ENCODE results near the gene DPYSL5. TPM values are rescaled to one million over a fixed set of nuclear protein-coding genes. Genes with fewer than 3 reads are reported as not detected.

DPYSL5 gene
- polyA plus RNA-seq, 3 donors, result not detected

DNA sequence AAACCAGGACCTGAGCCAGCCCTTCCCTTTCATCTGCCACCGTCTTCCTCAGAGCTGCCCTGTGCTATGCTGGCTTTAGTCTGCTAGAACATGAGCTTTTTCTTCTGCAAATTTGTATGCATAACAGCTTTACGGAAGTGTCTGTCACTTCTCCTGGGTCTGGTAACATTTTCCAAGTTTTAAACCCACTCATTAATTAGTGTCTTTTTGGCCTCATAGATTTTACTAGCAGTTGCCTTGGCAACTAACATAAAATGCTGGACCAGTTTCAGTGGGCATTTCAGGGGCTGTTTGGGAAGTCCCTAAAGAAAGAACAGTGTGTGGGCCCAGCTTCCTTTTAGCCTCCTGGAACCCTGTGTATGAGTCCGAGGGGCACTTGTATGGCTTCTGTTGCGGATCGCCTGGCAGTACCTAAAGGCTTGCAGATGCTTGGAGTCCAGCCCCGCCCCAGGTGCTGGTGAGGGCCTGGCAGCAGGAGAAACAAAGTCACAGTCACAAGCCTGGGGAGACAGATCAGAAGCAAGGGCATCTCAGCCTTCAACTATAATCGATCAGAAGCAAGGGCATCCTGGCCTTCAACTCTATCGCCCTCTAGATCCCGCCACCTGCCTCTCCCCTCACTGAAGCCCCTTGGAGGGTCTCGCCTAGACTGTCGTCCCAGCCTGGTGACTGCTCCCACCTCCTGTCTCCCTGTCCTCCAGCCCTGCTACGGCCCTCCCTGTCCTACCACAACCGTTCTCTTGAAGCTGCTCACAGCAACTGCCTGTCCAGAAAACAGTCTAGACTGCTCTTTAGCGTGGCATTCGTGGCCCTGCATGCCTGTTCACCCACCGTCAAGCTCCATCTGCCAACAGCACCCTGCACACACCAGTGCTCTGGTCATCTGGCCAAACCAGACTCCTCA is 85.8 kb downstream of the DPYSL5 start:
- Histone ChIP-seq H3K4me1 (ENCODE audit: control insufficient read depth in 1 of 2, insufficient read depth in 2 of 2, low read length in 2 of 2) (no peaks in the 10 kb centered on the region), H4K20me1 (ENCODE audit: insufficient read depth, low read length) (no peaks in the 10 kb centered on the region), H3K4me3 (replicated peaks in 1 of 3; ENCODE audit: low read depth in 2 of 3, low read length in 3 of 3) (no peak overlapping the region), H3K36me3 (replicated peaks in 1 of 2; ENCODE audit: control insufficient read depth in 1 of 2, insufficient read depth in 2 of 2, low read length in 2 of 2) (no peaks in the 10 kb centered on the region), H3K9me3 (replicated peaks in 1 of 2; ENCODE audit: control insufficient read depth in 1 of 2, insufficient read depth in 1 of 2, low read length in 2 of 2) (no peaks in the 10 kb centered on the region), H3K79me2 (ENCODE audit: insufficient read depth, low read length) (no peaks in the 10 kb centered on the region), H3K27ac (ENCODE audit: low read depth in 1 of 2, low read length in 2 of 2) (no peak overlapping the region), H3K9ac (ENCODE audit: insufficient read depth, low read length, poor library complexity, severe bottlenecking) (no peak overlapping the region), H3K4me2 (replicated peaks; ENCODE audit: extremely low read depth, low read length, poor library complexity, severe bottlenecking) (no peak overlapping the region), H2AFZ (ENCODE audit: insufficient read depth, low read depth, low read length, poor library complexity, severe bottlenecking) (no peak overlapping the region), H3K27me3 (ENCODE audit: control insufficient read depth in 2 of 2, insufficient read depth in 2 of 2, low read length in 2 of 2) (no peaks in the 10 kb centered on the region)
- intact Hi-C loops (cut with micrococcal nuclease), result no loop called here
- peaks cover 0 to 3% (median 0%) of the 10 kb centered on the region in 7 donors for H3K9me3 Mint-ChIP-seq
- H3K4me3 Mint-ChIP-seq, result peak overlapping the region in 1 of 2 donors; percentile 23
- no peak for DNase-seq
- no peaks in the 10 kb centered on the region for H3K36me3 Mint-ChIP-seq
- peak overlapping the region in 1 of 7 donors; percentile 11 for H3K27ac Mint-ChIP-seq
- no peaks in the 10 kb centered on the region for H3K4me1 Mint-ChIP-seq
- TF ChIP-seq, protein P1, sequence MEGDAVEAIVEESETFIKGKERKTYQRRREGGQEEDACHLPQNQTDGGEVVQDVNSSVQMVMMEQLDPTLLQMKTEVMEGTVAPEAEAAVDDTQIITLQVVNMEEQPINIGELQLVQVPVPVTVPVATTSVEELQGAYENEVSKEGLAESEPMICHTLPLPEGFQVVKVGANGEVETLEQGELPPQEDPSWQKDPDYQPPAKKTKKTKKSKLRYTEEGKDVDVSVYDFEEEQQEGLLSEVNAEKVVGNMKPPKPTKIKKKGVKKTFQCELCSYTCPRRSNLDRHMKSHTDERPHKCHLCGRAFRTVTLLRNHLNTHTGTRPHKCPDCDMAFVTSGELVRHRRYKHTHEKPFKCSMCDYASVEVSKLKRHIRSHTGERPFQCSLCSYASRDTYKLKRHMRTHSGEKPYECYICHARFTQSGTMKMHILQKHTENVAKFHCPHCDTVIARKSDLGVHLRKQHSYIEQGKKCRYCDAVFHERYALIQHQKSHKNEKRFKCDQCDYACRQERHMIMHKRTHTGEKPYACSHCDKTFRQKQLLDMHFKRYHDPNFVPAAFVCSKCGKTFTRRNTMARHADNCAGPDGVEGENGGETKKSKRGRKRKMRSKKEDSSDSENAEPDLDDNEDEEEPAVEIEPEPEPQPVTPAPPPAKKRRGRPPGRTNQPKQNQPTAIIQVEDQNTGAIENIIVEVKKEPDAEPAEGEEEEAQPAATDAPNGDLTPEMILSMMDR (IDR thresholded peaks at IDR 0.05), result no peak
- WGBS (ENCODE audit: insufficient coverage), result 89% methylated on average over 14 of the region's 16 CpGs
- peaks cover 7 to 26% (median 20%) of the 10 kb centered on the region in 3 donors for H3K27me3 Mint-ChIP-seq (ENCODE audit: low read depth in 3 of 3)

DNA sequence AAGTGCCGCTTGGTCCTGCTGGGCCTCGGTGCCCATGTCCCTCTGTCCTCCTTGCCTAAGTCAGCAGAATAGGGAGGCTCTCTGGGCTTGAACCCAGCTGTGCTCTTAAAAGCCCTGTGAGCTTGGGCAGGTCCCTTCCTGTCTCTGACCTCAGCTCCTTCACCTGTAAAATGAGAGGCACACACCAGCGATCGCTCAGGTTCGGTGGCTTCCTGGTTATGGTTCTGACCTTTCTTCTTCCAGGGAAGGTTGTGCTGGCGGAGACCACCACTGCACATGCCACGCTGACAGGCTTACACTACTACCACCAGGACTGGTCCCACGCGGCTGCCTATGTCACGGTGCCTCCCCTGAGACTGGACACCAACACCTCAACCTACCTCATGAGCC is 86.4 kb downstream of the DPYSL5 start:
- no peaks in the 10 kb centered on the region for H3K9me3 ChIP-seq (replicated peaks in 1 of 2; ENCODE audit: control insufficient read depth in 1 of 2, insufficient read depth in 1 of 2, low read length in 2 of 2)
- H4K20me1 ChIP-seq (ENCODE audit: insufficient read depth, low read length), result no peaks in the 10 kb centered on the region
- no peak overlapping the region for H3K4me3 ChIP-seq (replicated peaks in 1 of 3; ENCODE audit: low read depth in 2 of 3, low read length in 3 of 3)
- no peaks in the 10 kb centered on the region for H3K36me3 ChIP-seq (replicated peaks in 1 of 2; ENCODE audit: control insufficient read depth in 1 of 2, insufficient read depth in 2 of 2, low read length in 2 of 2)
- no peaks in the 10 kb centered on the region for H3K79me2 ChIP-seq (ENCODE audit: insufficient read depth, low read length)
- peak overlapping the region in 1 of 2 donors; percentile 23 for H3K4me3 Mint-ChIP-seq
- H3K9ac ChIP-seq (ENCODE audit: insufficient read depth, low read length, poor library complexity, severe bottlenecking), result no peak overlapping the region
- H3K27me3 ChIP-seq (ENCODE audit: control insufficient read depth in 2 of 2, insufficient read depth in 2 of 2, low read length in 2 of 2), result no peaks in the 10 kb centered on the region
- H2AFZ ChIP-seq (ENCODE audit: insufficient read depth, low read depth, low read length, poor library complexity, severe bottlenecking), result no peak overlapping the region
- 88% methylated on average over 6 of the region's 10 CpGs for WGBS (ENCODE audit: insufficient coverage)
- no peaks in the 10 kb centered on the region for H3K4me1 Mint-ChIP-seq
- H3K4me1 ChIP-seq (ENCODE audit: control insufficient read depth in 1 of 2, insufficient read depth in 2 of 2, low read length in 2 of 2), result no peaks in the 10 kb centered on the region
- H3K36me3 Mint-ChIP-seq, result no peaks in the 10 kb centered on the region
- peaks cover 0 to 3% (median 0%) of the 10 kb centered on the region in 7 donors for H3K9me3 Mint-ChIP-seq
- no peak for DNase-seq
- H3K27ac Mint-ChIP-seq, result peak overlapping the region in 1 of 7 donors; percentile 11
- no peak overlapping the region for H3K27ac ChIP-seq (ENCODE audit: low read depth in 1 of 2, low read length in 2 of 2)
- peaks cover 9 to 27% (median 20%) of the 10 kb centered on the region in 3 donors for H3K27me3 Mint-ChIP-seq (ENCODE audit: low read depth in 3 of 3)
- no peak overlapping the region for H3K4me2 ChIP-seq (replicated peaks; ENCODE audit: extremely low read depth, low read length, poor library complexity, severe bottlenecking)
- TF ChIP-seq, protein P1 (IDR thresholded peaks at IDR 0.05), result no peak
- intact Hi-C loops (cut with micrococcal nuclease), result no loop called here

All from CD14-positive monocyte (primary cell).